GM12891 (cell line): ENCODE results near the gene FGF12.
"Not testable (repeated sequence)": the region's sequence is repeated elsewhere in the genome, so short reads cannot be mapped to it uniquely, and the experiment has no call there.

Source experiments
- DNase-seq: peaks from one replicate; pipeline ENCODE4 v3.0.0; 2011; ENCODE audit warnings: low spot score; ENCODE audit not compliant: insufficient read length
- FAIRE-seq: peaks from 2 replicates; lab custom pipeline; 2011; peaks lifted over from hg19 to GRCh38; lab: Jason Lieb, UNC
- PAX5 ChIP-seq: IDR thresholded peaks from 2 replicates; pipeline ENCODE4 v1.6.1; 2011; ENCODE audit warnings: low read length, moderate library complexity, mild to moderate bottlenecking; ENCODE audit not compliant: insufficient read depth, severe bottlenecking
- POLR2A ChIP-seq: IDR thresholded peaks from 2 replicates; pipeline ENCODE4 v1.6.1; 2011; ENCODE audit warnings: low read depth, low read length, control low read depth
- POLR2AphosphoS5 ChIP-seq: IDR thresholded peaks from 2 replicates; pipeline ENCODE4 v1.6.1; 2011; ENCODE audit warnings: low read depth, low read length, control low read depth
- POU2F2 ChIP-seq: IDR thresholded peaks from 2 replicates; pipeline ENCODE4 v1.6.1; 2011; ENCODE audit warnings: low read depth, mild to moderate bottlenecking, control low read depth, low read length, moderate library complexity
- SPI1 ChIP-seq: IDR thresholded peaks from 2 replicates; pipeline ENCODE4 v1.6.1; 2011; ENCODE audit warnings: low read depth, low read length, control low read depth
- TAF1 ChIP-seq: IDR thresholded peaks from 2 replicates; pipeline ENCODE4 v1.6.1; 2011; ENCODE audit warnings: low read depth, low read length, control low read depth

FGF12 gene

GRCh38 chr3:192737506-192737905 lies 10.2 kb upstream of the FGF12 start:
- DNase-seq (no peak), FAIRE-seq (no peak)
- TF ChIP-seq POLR2AphosphoS5 (no peak), PAX5 (no peak), TAF1 (no peak), SPI1 (no peak), POU2F2 (no peak), POLR2A (no peak)

GRCh38 chr3:192731233-192731632 lies 3.9 kb upstream of the FGF12 start:
- TF ChIP-seq POU2F2: no peak
- no peak for TF ChIP-seq POLR2AphosphoS5
- TF ChIP-seq POLR2A: no peak
- no peak for TF ChIP-seq TAF1
- no peak for TF ChIP-seq SPI1
- TF ChIP-seq PAX5: no peak
- no peak for FAIRE-seq
- no peak for DNase-seq

GRCh38 chr3:192726385-192726784 lies 956 bp downstream of the FGF12 start:
- no peak for FAIRE-seq

DNA sequence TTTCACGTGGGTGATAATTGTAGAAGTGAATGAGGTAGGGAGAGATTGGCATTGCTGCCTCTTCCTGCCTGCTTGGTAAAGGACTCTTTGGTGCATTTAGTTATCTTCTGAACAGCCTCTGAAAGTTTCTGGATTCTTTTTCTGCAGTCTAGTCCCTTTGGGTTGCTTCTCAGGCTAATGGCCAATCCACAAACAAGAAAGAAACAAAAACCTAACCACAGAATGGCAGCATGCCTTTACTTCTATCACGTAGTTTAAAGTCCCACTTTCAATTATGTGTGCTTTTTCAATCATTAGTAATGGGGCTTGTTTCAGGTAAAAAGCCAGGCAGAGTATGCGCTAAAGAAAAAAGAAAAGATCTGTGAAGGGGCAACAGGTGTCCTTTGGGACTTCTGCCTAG lies 7.4 kb downstream of the FGF12 start:
- FAIRE-seq: no peak
- no peak for DNase-seq
- TF ChIP-seq TAF1 (no peak), SPI1 (no peak), POLR2AphosphoS5 (no peak), PAX5 (no peak), POU2F2 (no peak), POLR2A (no peak)

More at GRCh38 chr3:192726385-192726784, 956 bp downstream of the FGF12 start:
- no peak for TF ChIP-seq TAF1
- TF ChIP-seq POU2F2: no peak
- no peak for TF ChIP-seq POLR2A
- TF ChIP-seq PAX5: no peak
- no peak for TF ChIP-seq POLR2AphosphoS5
- TF ChIP-seq SPI1: no peak
- DNase-seq: no peak

GRCh38 chr3:192718156-192718555 lies 9.2 kb downstream of the FGF12 start:
- no peak for TF ChIP-seq POU2F2
- TF ChIP-seq PAX5: no peak
- no peak for TF ChIP-seq POLR2AphosphoS5
- TF ChIP-seq POLR2A: no peak
- TF ChIP-seq SPI1: no peak
- TF ChIP-seq TAF1: no peak
- FAIRE-seq (no peak), DNase-seq (no peak)

DNA sequence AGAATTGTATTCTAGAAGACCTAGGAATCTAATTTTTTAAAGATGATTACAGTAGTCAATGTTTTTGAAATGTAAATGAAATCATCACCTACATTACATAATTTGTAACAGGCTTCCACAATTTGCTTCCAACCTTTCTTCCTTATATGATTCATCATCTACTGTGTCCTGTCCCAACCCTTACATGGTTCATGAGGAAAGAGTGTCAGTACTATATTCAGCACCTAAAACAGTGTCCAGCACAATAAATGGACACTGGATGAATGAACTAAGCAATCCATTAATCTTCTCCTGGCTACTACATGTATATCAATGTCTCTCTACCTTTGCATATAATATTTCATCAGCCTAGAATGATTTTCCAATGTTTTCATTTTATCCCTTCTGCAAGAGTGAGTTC lies 12.2 kb downstream of the FGF12 start:
- DNase-seq: no peak
- TF ChIP-seq PAX5: no peak
- no peak for TF ChIP-seq POLR2A
- no peak for TF ChIP-seq POU2F2
- TF ChIP-seq TAF1: no peak
- TF ChIP-seq SPI1: no peak
- no peak for TF ChIP-seq POLR2AphosphoS5
- FAIRE-seq: no peak

- FAIRE-seq: not testable (repeated sequence)
Observed at GRCh38 chr3:192711126-192711525, 16.2 kb downstream of the FGF12 start.

DNA sequence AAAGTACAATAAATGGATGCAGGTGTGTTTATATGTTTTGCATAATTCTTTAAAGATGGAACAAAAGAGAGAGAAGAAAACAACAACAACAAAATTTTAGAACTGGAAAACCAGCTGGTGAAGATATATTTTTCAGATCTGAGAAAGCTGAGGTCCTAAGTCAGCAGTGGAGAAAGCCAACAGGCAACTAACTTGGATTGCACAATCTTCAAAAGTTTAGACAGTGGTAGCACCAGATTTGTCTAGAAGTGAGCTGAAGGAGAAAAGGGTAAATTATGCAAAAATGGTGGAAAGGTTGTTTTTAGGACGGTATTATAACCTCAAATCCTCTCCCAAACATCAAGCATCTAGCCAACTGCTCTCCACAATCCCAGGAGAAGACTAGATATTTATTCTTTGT lies 17.0 kb downstream of the FGF12 start:
- DNase-seq (no peak), FAIRE-seq (no peak)
- TF ChIP-seq SPI1 (no peak), POLR2AphosphoS5 (no peak), TAF1 (no peak), POU2F2 (no peak), PAX5 (no peak), POLR2A (no peak)

More at GRCh38 chr3:192711126-192711525, 16.2 kb downstream of the FGF12 start:
- not testable (repeated sequence) for DNase-seq

GRCh38 chr3:192706272-192706671 lies 21.1 kb downstream of the FGF12 start:
- TF ChIP-seq SPI1 (no peak), POLR2AphosphoS5 (no peak), PAX5 (no peak), POLR2A (no peak), TAF1 (no peak)
- no peak for DNase-seq

DNA sequence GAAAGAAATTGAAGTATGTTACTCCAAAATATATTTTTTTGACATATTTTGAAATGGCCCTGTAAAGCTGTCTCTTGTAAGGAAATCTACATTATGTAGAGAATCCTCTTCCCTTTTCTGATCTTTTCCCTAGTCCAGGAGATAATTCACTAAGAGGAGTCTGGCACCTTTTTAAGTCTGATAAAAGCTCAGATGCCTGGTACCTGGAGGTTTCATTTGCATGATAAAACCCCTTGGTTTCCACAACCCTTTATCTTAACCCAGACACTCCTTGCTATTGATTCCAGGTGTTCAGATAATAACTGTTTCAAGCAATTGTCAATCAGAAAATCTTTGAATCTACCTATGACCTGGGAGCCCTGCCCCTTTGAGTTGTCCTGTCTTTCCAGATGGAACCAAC lies 26.5 kb downstream of the FGF12 start:
- no peak for DNase-seq
- no peak for FAIRE-seq
- TF ChIP-seq SPI1: no peak
- TF ChIP-seq TAF1: no peak
- TF ChIP-seq POLR2AphosphoS5: no peak
- TF ChIP-seq POU2F2: no peak
- TF ChIP-seq POLR2A: no peak
- no peak for TF ChIP-seq PAX5

More at GRCh38 chr3:192706272-192706671, 21.1 kb downstream of the FGF12 start:
- no peak for FAIRE-seq

DNA sequence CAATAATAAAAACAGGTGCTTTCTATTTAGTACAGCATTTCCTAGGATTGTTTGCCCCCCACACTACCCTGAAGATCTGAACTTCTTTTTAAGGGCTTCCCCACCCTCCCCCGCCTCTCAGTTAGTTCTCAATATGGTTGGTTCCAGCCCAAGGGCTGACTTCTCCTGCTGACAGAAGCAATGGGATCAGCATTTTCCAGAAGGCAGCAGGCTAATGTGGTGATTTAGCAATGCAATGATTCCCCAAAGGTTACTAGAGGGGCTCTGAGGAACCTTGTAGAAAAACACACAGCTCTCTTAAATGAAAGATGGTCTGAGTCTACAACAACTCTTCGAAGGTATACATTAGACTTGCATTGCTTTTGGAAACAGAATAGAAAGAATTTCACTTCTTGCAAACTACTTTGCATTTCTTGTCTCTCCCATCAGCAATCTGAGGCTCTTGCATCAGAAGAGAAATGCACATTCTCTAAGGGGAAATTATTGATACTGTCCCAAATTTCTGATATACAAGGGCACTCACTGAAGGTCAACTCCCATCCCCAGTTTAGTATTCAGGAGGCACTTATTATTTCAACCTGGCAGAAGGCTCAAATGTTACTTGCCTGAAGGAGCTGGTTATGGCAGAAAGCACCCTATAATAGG lies 30.3 kb downstream of the FGF12 start:
- no peak for FAIRE-seq
- no peak for DNase-seq
- TF ChIP-seq TAF1 (no peak), POLR2A (no peak), SPI1 (no peak), PAX5 (no peak), POLR2AphosphoS5 (no peak), POU2F2 (no peak)
